BE2C (cell line): Measurements from ENCODE around the gene DUSP12.

ENCODE experiments used
- DNase-seq: peaks from one replicate; pipeline ENCODE4 v3.0.0-alpha.2; 2020
- H3K27me3 ChIP-seq: fragments of 250-450 bp; sonication (Bioruptor Pico); 2 replicates; pipeline ENCODE4 v1.5.1; 2020; ENCODE audit warnings: mild to moderate bottlenecking
- H3K36me3 ChIP-seq: fragments of 250-450 bp; sonication (Bioruptor Pico); 2 replicates; pipeline ENCODE4 v1.5.1; 2020; ENCODE audit warnings: mild to moderate bottlenecking
- H3K4me1 ChIP-seq: fragments of 250-450 bp; sonication (Bioruptor Pico); 2 replicates; pipeline ENCODE4 v1.5.1; 2020
- H3K4me3 ChIP-seq: 2 replicates; pipeline ENCODE4 v1.5.1; 2011; ENCODE audit warnings: low read depth, low read length
- H3K9me3 ChIP-seq: fragments of 250-450 bp; sonication (Bioruptor Pico); 2 replicates; pipeline ENCODE4 v1.5.1; 2020
- TF ChIP-seq, protein P1 (sequence below): IDR thresholded peaks from 2 replicates; pipeline ENCODE4 v1.5.1; 2012; ENCODE audit warnings: mild to moderate bottlenecking, low read depth, low read length

Gene DUSP12

DNA sequence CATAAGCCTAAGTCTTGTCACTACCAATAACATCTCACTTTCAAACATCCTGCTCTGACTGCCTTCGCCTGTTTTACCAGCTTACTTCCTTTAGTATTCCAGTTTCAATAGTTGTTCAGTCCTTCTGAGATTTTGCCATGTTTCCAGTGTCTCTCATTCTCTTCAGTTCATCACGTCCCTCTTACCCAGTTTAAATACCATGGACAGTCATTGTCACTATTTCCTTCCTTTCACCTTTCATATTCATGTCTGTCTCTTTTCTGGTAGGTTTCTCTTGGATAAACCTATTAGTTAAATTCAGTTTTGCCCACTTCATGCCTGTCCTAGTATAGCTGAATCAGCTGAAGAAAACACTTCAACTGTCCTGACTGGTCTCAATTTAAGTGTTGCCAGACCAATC is 22.4 kb downstream of the DUSP12 start:
- no peaks in the 10 kb centered on the region for H3K4me1 ChIP-seq

DNA sequence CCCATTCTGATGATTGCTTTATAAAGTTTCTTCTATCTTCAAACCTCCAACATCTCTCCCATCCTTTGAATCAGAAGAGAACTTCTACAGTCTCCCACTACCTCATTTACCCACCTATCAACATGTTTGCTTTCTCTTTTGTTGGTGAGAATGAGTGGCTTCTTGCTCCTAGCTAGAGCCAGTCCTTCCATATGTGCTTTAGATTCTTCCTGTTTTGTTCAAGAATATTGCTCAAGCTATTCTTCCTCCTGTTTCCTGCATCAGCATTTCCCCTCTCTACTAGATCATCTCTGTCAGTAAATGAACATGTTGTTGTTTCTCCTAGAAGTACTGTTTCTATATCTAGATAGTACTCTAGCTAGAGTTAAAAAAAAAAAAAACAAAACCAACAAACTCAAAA is 22.8 kb downstream of the DUSP12 start:
- TF ChIP-seq, protein P1, sequence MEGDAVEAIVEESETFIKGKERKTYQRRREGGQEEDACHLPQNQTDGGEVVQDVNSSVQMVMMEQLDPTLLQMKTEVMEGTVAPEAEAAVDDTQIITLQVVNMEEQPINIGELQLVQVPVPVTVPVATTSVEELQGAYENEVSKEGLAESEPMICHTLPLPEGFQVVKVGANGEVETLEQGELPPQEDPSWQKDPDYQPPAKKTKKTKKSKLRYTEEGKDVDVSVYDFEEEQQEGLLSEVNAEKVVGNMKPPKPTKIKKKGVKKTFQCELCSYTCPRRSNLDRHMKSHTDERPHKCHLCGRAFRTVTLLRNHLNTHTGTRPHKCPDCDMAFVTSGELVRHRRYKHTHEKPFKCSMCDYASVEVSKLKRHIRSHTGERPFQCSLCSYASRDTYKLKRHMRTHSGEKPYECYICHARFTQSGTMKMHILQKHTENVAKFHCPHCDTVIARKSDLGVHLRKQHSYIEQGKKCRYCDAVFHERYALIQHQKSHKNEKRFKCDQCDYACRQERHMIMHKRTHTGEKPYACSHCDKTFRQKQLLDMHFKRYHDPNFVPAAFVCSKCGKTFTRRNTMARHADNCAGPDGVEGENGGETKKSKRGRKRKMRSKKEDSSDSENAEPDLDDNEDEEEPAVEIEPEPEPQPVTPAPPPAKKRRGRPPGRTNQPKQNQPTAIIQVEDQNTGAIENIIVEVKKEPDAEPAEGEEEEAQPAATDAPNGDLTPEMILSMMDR: no peak
- Histone ChIP-seq H3K27me3 (no peaks in the 10 kb centered on the region), H3K4me3 (no peak overlapping the region), H3K9me3 (no peaks in the 10 kb centered on the region), H3K4me1 (no peaks in the 10 kb centered on the region), H3K36me3 (no peaks in the 10 kb centered on the region)
- no peak for DNase-seq

More for the DNA sequence above, 22.4 kb downstream of the DUSP12 start:
- H3K9me3 ChIP-seq: no peaks in the 10 kb centered on the region
- no peak for DNase-seq
- no peaks in the 10 kb centered on the region for H3K36me3 ChIP-seq
- no peak overlapping the region for H3K4me3 ChIP-seq
- TF ChIP-seq, protein P1: no peak
- no peaks in the 10 kb centered on the region for H3K27me3 ChIP-seq

DNA sequence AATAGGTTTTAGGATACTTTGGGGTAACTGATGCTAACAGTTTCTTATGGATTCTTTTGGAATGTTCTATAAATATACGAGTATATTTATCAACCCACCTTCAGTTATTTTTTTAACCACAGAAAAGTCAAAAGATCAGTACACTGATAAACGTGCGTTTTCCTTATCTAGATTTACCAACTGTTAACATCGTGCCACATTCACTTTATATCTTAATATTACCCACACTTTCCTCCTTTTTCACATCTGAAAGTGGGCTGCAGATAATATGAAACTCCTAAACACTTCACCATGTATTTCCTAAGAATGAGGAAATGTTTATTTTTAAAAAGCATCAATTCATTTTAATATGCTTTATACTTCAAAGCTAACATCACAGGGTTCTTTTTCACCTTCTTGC is 24.2 kb downstream of the DUSP12 start:
- TF ChIP-seq, protein P1: no peak
- H3K4me1 ChIP-seq: no peaks in the 10 kb centered on the region
- H3K36me3 ChIP-seq: no peaks in the 10 kb centered on the region
- H3K4me3 ChIP-seq: no peak overlapping the region
- H3K27me3 ChIP-seq: no peaks in the 10 kb centered on the region
- no peaks in the 10 kb centered on the region for H3K9me3 ChIP-seq
- DNase-seq: no peak

DNA sequence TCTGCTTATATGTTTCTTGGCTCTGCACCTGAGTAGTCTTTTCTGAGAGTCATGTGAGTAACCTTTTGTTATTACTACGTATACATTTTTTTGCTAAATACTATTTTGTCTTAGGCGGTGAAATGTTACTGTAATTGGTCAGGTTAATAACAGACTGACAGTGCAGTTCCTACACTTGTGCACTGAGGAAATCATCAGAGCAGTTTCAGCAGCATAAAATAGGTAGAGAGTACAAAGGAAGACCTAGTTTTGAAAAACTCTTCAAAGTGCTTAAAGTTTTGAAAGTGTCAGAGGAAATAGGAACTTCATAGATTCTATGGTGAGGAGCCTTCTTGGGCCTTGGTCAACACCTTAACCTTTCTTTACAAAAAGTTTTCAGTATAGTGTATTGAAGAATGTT is 27.7 kb downstream of the DUSP12 start:
- Histone ChIP-seq H3K36me3 (peaks cover 6% of the 10 kb centered on the region), H3K4me1 (no peaks in the 10 kb centered on the region), H3K27me3 (no peaks in the 10 kb centered on the region), H3K4me3 (no peak overlapping the region), H3K9me3 (no peaks in the 10 kb centered on the region)
- TF ChIP-seq, protein P1: no peak
- DNase-seq: no peak

DNA sequence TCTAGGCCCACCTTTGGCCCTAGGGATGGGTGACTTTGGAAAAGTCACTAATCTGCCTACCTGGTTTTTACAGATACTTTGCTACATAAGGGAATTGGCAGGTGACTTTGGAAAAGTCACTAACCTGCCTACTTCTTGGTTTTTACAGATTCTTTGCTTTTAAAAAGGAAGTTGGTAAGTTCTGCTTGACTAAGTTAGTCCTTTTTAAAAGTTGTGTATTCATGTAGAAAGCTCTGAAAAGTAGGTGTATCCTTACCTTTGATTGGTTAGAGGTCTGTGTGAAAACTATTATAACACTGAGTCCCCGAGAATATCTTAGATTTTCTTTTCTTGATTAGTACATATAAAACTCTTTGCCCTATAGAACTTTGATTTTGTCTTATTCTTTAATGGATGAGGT is 28.9 kb downstream of the DUSP12 start:
- TF ChIP-seq, protein P1: no peak
- Histone ChIP-seq H3K4me1 (no peaks in the 10 kb centered on the region), H3K36me3 (peaks cover 11% of the 10 kb centered on the region), H3K4me3 (no peak overlapping the region), H3K9me3 (no peaks in the 10 kb centered on the region), H3K27me3 (no peaks in the 10 kb centered on the region)
- DNase-seq: no peak

DNA sequence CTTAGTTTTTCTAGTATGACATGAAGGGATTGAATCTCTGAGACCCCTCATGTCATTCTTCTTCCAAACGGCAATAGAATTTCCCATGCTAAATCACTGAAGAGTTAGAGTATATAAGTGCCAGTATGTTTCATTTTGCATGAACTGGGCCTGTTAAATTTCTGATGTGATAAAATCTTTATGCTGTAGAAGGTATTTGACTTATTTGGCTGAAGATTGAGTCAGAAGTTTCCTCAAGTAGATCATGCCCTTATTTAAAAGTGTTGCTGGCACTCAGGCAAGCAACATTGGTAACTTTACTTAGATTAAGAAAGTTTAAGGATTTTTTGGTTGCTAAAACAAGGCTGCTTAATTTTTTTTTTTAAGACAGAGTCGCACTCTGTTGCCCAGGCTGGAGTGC is 29.8 kb downstream of the DUSP12 start:
- no peak overlapping the region for H3K4me3 ChIP-seq
- DNase-seq: no peak
- no peaks in the 10 kb centered on the region for H3K9me3 ChIP-seq
- no peaks in the 10 kb centered on the region for H3K4me1 ChIP-seq
- TF ChIP-seq, protein P1: no peak
- no peaks in the 10 kb centered on the region for H3K27me3 ChIP-seq
- H3K36me3 ChIP-seq: peaks cover 16% of the 10 kb centered on the region
